Activated naive CD8-positive, alpha-beta T cell (primary cell): ENCODE measurements around the gene C1D.

ENCODE experiments used
- H3K27ac Mint-ChIP-seq: one replicate; pipeline ENCODE4 v1.8.0; 2021; ENCODE audit warnings: mixed read lengths
- H3K27me3 Mint-ChIP-seq: one replicate; pipeline ENCODE4 v1.8.0; 2021; ENCODE audit warnings: mixed read lengths
- H3K36me3 Mint-ChIP-seq: one replicate; pipeline ENCODE4 v1.8.0; 2021; ENCODE audit warnings: mixed read lengths
- H3K4me1 Mint-ChIP-seq: one replicate; pipeline ENCODE4 v1.8.0; 2021; ENCODE audit warnings: low read depth, mixed read lengths
- H3K4me3 Mint-ChIP-seq: one replicate; pipeline ENCODE4 v1.8.0; 2021; ENCODE audit warnings: mild to moderate bottlenecking, mixed read lengths
- H3K9me3 Mint-ChIP-seq: one replicate; pipeline ENCODE4 v1.8.0; 2021; ENCODE audit warnings: low read depth, mixed read lengths

The C1D gene

GRCh38 chr2:68062680-68063387 is at the start of gene C1D:
Gene C1D, minus strand, starts transcription at chr2:68063004. Its CDS starts 15,694 bp downstream, at chr2:68047310.
- Mint-ChIP-seq H3K27ac (peak within 1 kb of the TSS; percentile 95), H3K36me3 (no peaks in the 10 kb centered on the region), H3K27me3 (peaks cover 1% of the 10 kb centered on the region), H3K9me3 (no peaks in the 10 kb centered on the region), H3K4me3 (peak within 1 kb of the TSS; percentile 91), H3K4me1 (peaks cover 44% of the 10 kb centered on the region)

GRCh38 chr2:68110102-68110501 is 47.3 kb upstream of the C1D start:
- no peak overlapping the region for H3K4me3 Mint-ChIP-seq
- peaks cover 12% of the 10 kb centered on the region for H3K9me3 Mint-ChIP-seq
- H3K27me3 Mint-ChIP-seq = peaks cover under 1% of the 10 kb centered on the region
- no peak overlapping the region for H3K27ac Mint-ChIP-seq
- H3K4me1 Mint-ChIP-seq = no peaks in the 10 kb centered on the region
- peaks cover 13% of the 10 kb centered on the region for H3K36me3 Mint-ChIP-seq

- Mint-ChIP-seq H3K27ac (no peak overlapping the region), H3K9me3 (peaks cover 12% of the 10 kb centered on the region), H3K36me3 (peaks cover 15% of the 10 kb centered on the region), H3K4me3 (no peak overlapping the region), H3K4me1 (no peaks in the 10 kb centered on the region), H3K27me3 (no peaks in the 10 kb centered on the region)
These were observed 45.3 kb upstream of the C1D start for GRCh38 chr2:68108120-68108519.

GRCh38 chr2:68107475-68107874 is 44.7 kb upstream of the C1D start:
- Mint-ChIP-seq H3K9me3 (peaks cover 12% of the 10 kb centered on the region), H3K27me3 (no peaks in the 10 kb centered on the region), H3K36me3 (peaks cover 15% of the 10 kb centered on the region), H3K27ac (no peak overlapping the region), H3K4me1 (no peaks in the 10 kb centered on the region), H3K4me3 (no peak overlapping the region)

- H3K9me3 Mint-ChIP-seq = peaks cover 12% of the 10 kb centered on the region
- no peaks in the 10 kb centered on the region for H3K4me1 Mint-ChIP-seq
- no peak overlapping the region for H3K4me3 Mint-ChIP-seq
- no peaks in the 10 kb centered on the region for H3K27me3 Mint-ChIP-seq
- H3K36me3 Mint-ChIP-seq = peaks cover 15% of the 10 kb centered on the region
- no peak overlapping the region for H3K27ac Mint-ChIP-seq
These were observed 41.5 kb upstream of the C1D start for GRCh38 chr2:68104111-68104835.

- peaks cover 15% of the 10 kb centered on the region for H3K36me3 Mint-ChIP-seq
- H3K4me3 Mint-ChIP-seq = no peak overlapping the region
- H3K27me3 Mint-ChIP-seq = no peaks in the 10 kb centered on the region
- no peaks in the 10 kb centered on the region for H3K4me1 Mint-ChIP-seq
- H3K9me3 Mint-ChIP-seq = peaks cover 12% of the 10 kb centered on the region
- no peak overlapping the region for H3K27ac Mint-ChIP-seq
These were observed 40.9 kb upstream of the C1D start for GRCh38 chr2:68103709-68104055.

- Mint-ChIP-seq H3K27me3 (no peaks in the 10 kb centered on the region), H3K36me3 (peaks cover 14% of the 10 kb centered on the region), H3K4me1 (no peaks in the 10 kb centered on the region)
These were observed 40.4 kb upstream of the C1D start for GRCh38 chr2:68103030-68103708.

GRCh38 chr2:68100189-68100588 is 37.4 kb upstream of the C1D start:
- Mint-ChIP-seq H3K27ac (no peak overlapping the region), H3K9me3 (no peaks in the 10 kb centered on the region), H3K4me1 (no peaks in the 10 kb centered on the region), H3K36me3 (peaks cover 2% of the 10 kb centered on the region), H3K4me3 (no peak overlapping the region), H3K27me3 (no peaks in the 10 kb centered on the region)

More at GRCh38 chr2:68103030-68103708, 40.4 kb upstream of the C1D start:
- Mint-ChIP-seq H3K9me3 (peaks cover 12% of the 10 kb centered on the region), H3K27ac (no peak overlapping the region), H3K4me3 (no peak overlapping the region)

- H3K4me1 Mint-ChIP-seq = no peaks in the 10 kb centered on the region
- no peaks in the 10 kb centered on the region for H3K27me3 Mint-ChIP-seq
- no peaks in the 10 kb centered on the region for H3K36me3 Mint-ChIP-seq
- H3K27ac Mint-ChIP-seq = no peak overlapping the region
- no peaks in the 10 kb centered on the region for H3K9me3 Mint-ChIP-seq
- no peak overlapping the region for H3K4me3 Mint-ChIP-seq
These were observed 36.5 kb upstream of the C1D start for GRCh38 chr2:68099260-68099659.

GRCh38 chr2:68098291-68098797 is 35.5 kb upstream of the C1D start:
- Mint-ChIP-seq H3K36me3 (no peaks in the 10 kb centered on the region), H3K9me3 (no peaks in the 10 kb centered on the region), H3K4me3 (no peak overlapping the region), H3K27ac (no peak overlapping the region), H3K4me1 (no peaks in the 10 kb centered on the region), H3K27me3 (no peaks in the 10 kb centered on the region)

- H3K27ac Mint-ChIP-seq = no peak overlapping the region
- H3K27me3 Mint-ChIP-seq = no peaks in the 10 kb centered on the region
- peaks cover 10% of the 10 kb centered on the region for H3K4me1 Mint-ChIP-seq
- no peaks in the 10 kb centered on the region for H3K36me3 Mint-ChIP-seq
- no peak overlapping the region for H3K4me3 Mint-ChIP-seq
- H3K9me3 Mint-ChIP-seq = no peaks in the 10 kb centered on the region
These were observed 31.3 kb upstream of the C1D start for GRCh38 chr2:68094111-68094510.

GRCh38 chr2:68093634-68094033 is 30.8 kb upstream of the C1D start:
- Mint-ChIP-seq H3K36me3 (no peaks in the 10 kb centered on the region), H3K4me3 (no peak overlapping the region), H3K27me3 (no peaks in the 10 kb centered on the region), H3K4me1 (peaks cover 11% of the 10 kb centered on the region), H3K9me3 (no peaks in the 10 kb centered on the region), H3K27ac (no peak overlapping the region)

GRCh38 chr2:68091439-68092034 is 28.7 kb upstream of the C1D start:
- no peaks in the 10 kb centered on the region for H3K9me3 Mint-ChIP-seq
- no peaks in the 10 kb centered on the region for H3K27me3 Mint-ChIP-seq
- H3K4me3 Mint-ChIP-seq = no peak overlapping the region
- H3K27ac Mint-ChIP-seq = no peak overlapping the region
- no peaks in the 10 kb centered on the region for H3K36me3 Mint-ChIP-seq
- peaks cover 11% of the 10 kb centered on the region for H3K4me1 Mint-ChIP-seq

GRCh38 chr2:68089961-68090360 is 27.2 kb upstream of the C1D start:
- H3K27ac Mint-ChIP-seq = no peak overlapping the region
- no peak overlapping the region for H3K4me3 Mint-ChIP-seq
- H3K27me3 Mint-ChIP-seq = no peaks in the 10 kb centered on the region
- H3K36me3 Mint-ChIP-seq = no peaks in the 10 kb centered on the region
- peaks cover 11% of the 10 kb centered on the region for H3K4me1 Mint-ChIP-seq
- H3K9me3 Mint-ChIP-seq = no peaks in the 10 kb centered on the region

- no peak overlapping the region for H3K27ac Mint-ChIP-seq
- H3K36me3 Mint-ChIP-seq = no peaks in the 10 kb centered on the region
- no peak overlapping the region for H3K4me3 Mint-ChIP-seq
- H3K9me3 Mint-ChIP-seq = no peaks in the 10 kb centered on the region
- H3K27me3 Mint-ChIP-seq = peaks cover 1% of the 10 kb centered on the region
- H3K4me1 Mint-ChIP-seq = peaks cover 11% of the 10 kb centered on the region
These were observed 26.1 kb upstream of the C1D start for GRCh38 chr2:68088940-68089339.
